ENCODE measurements around the gene RICTOR.

The RICTOR gene

DNA sequence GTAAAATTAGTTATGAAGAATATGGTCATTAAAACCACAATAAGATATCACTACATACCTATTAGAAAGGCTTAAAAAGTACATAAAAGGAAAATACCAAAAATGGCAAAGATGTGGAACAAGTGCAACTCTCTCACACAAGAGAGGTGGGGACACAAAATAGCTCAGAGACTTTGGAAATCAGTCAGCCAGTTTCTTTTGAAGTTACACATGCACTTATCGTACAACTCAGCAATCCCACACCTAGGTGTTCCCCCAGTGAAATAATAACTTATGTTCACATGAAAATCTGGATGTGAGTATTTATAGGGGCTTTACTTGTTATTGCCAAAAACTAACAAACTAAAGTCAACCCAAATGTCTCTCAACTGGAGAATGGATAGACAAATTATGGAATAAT lies 9.8 kb upstream of the RICTOR start:
- no peaks in the 10 kb centered on the region for H3K79me2 ChIP-seq (ENCODE audit: insufficient read depth, low read depth)
- no peak for TF ChIP-seq CTCF (conservative IDR thresholded peaks at IDR 0.05; ENCODE audit: low read depth, low read length)
- H3K4me3 ChIP-seq (IDR thresholded peaks at IDR 0.05; ENCODE audit: insufficient read depth, low read depth, low read length) = no peak overlapping the region
- no peak overlapping the region for H3K27ac ChIP-seq
- no peak overlapping the region for H3K9ac ChIP-seq
- no peak overlapping the region for H3K4me2 ChIP-seq
- no peaks in the 10 kb centered on the region for H4K20me1 ChIP-seq (ENCODE audit: insufficient read depth)
- H2AFZ ChIP-seq (ENCODE audit: low read depth) = no peak overlapping the region
- no peaks in the 10 kb centered on the region for H3K36me3 ChIP-seq (ENCODE audit: insufficient read depth)
- peaks cover 25% of the 10 kb centered on the region for H3K4me1 ChIP-seq (ENCODE audit: low read depth, poor library complexity, severe bottlenecking)
- no peaks in the 10 kb centered on the region for H3K27me3 ChIP-seq (ENCODE audit: insufficient read depth, low read depth)

GRCh38 chr5:39082995-39083394 lies 8.8 kb upstream of the RICTOR start:
- H3K79me2 ChIP-seq (ENCODE audit: insufficient read depth, low read depth) = peaks cover 5% of the 10 kb centered on the region; the same call in 1 of the 2 replicates
- no peak overlapping the region for H3K4me3 ChIP-seq (IDR thresholded peaks at IDR 0.05; ENCODE audit: insufficient read depth, low read depth, low read length)
- H2AFZ ChIP-seq (ENCODE audit: low read depth) = no peak overlapping the region
- no peaks in the 10 kb centered on the region for H3K27me3 ChIP-seq (ENCODE audit: insufficient read depth, low read depth)
- no peak overlapping the region for H3K27ac ChIP-seq
- no peak overlapping the region for H3K9ac ChIP-seq
- H3K4me1 ChIP-seq (ENCODE audit: low read depth, poor library complexity, severe bottlenecking) = peaks cover 35% of the 10 kb centered on the region
- no peak overlapping the region for H3K4me2 ChIP-seq
- no peaks in the 10 kb centered on the region for H3K36me3 ChIP-seq (ENCODE audit: insufficient read depth)
- H4K20me1 ChIP-seq (ENCODE audit: insufficient read depth) = no peaks in the 10 kb centered on the region
- no peak for TF ChIP-seq CTCF (conservative IDR thresholded peaks at IDR 0.05; ENCODE audit: low read depth, low read length)

DNA sequence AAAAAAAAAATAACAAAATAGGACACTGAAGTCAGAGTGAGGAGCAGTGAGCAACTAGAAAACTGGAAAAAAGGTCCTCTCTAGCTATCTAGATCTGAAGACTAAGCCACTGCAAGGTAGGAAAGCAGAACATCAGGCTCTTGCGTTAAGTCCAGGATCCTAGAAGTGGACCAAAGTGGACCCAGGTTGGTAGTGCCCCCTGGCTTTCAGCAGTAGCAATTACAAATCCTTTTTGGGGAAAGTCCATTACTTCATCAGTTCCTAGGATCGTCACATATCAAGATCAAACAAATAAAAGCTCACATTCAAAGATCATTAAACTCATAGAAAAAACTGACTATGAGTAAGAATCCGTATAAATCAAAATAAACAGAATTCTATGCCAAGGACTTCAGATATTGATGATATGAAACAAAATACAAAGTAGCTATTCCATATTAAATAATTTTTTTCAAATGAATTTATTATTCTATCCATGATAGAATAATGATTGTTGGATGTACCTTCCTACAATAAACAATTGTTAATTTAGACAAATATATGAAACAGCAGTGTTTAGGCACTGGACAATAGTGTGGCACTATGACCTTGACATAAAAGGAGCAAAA lies 6.5 kb upstream of the RICTOR start:
- Histone ChIP-seq H2AFZ (ENCODE audit: low read depth) (no peak overlapping the region), H3K4me2 (no peak overlapping the region), H3K36me3 (ENCODE audit: insufficient read depth) (no peaks in the 10 kb centered on the region), H3K9ac (no peak overlapping the region), H3K79me2 (ENCODE audit: insufficient read depth, low read depth) (peaks cover 21% of the 10 kb centered on the region; the same call in 1 of the 2 replicates), H3K27ac (no peak overlapping the region), H3K27me3 (ENCODE audit: insufficient read depth, low read depth) (no peaks in the 10 kb centered on the region), H3K4me3 (IDR thresholded peaks at IDR 0.05; ENCODE audit: insufficient read depth, low read depth, low read length) (no peak overlapping the region), H4K20me1 (ENCODE audit: insufficient read depth) (no peaks in the 10 kb centered on the region), H3K4me1 (ENCODE audit: low read depth, poor library complexity, severe bottlenecking) (peaks cover 39% of the 10 kb centered on the region)
- TF ChIP-seq CTCF (conservative IDR thresholded peaks at IDR 0.05; ENCODE audit: low read depth, low read length) = peak; percentile 87

GRCh38 chr5:39080168-39080567 lies 6.0 kb upstream of the RICTOR start:
- no peak overlapping the region for H2AFZ ChIP-seq (ENCODE audit: low read depth)
- no peaks in the 10 kb centered on the region for H3K36me3 ChIP-seq (ENCODE audit: insufficient read depth)
- no peaks in the 10 kb centered on the region for H3K27me3 ChIP-seq (ENCODE audit: insufficient read depth, low read depth)
- H3K4me3 ChIP-seq (IDR thresholded peaks at IDR 0.05; ENCODE audit: insufficient read depth, low read depth, low read length) = no peak overlapping the region
- H3K9ac ChIP-seq = no peak overlapping the region
- peaks cover 39% of the 10 kb centered on the region for H3K4me1 ChIP-seq (ENCODE audit: low read depth, poor library complexity, severe bottlenecking)
- H3K79me2 ChIP-seq (ENCODE audit: insufficient read depth, low read depth) = peaks cover 26% of the 10 kb centered on the region; the same call in 1 of the 2 replicates
- no peak for TF ChIP-seq CTCF (conservative IDR thresholded peaks at IDR 0.05; ENCODE audit: low read depth, low read length)
- H3K4me2 ChIP-seq = no peak overlapping the region
- no peak overlapping the region for H3K27ac ChIP-seq
- no peaks in the 10 kb centered on the region for H4K20me1 ChIP-seq (ENCODE audit: insufficient read depth)
